IgD-negative memory B cell (primary cell): ENCODE data around the gene ITGBL1. TPM values are rescaled to one million over a fixed set of nuclear protein-coding genes. Genes with fewer than 3 reads are reported as not detected.

ENCODE experiments used
- H3K27ac Mint-ChIP-seq, 3 donors: one replicate each; pipeline ENCODE4 v1.8.0; 2020 to 2022; ENCODE audit warnings: mild to moderate bottlenecking in 3 of 3, mixed read lengths in 3 of 3, moderate library complexity in 1 of 3
- H3K27me3 Mint-ChIP-seq: one replicate; pipeline ENCODE4 v1.8.0; 2021; ENCODE audit warnings: mixed read lengths
- H3K36me3 Mint-ChIP-seq: one replicate; pipeline ENCODE4 v1.8.0; 2020; ENCODE audit warnings: mild to moderate bottlenecking, mixed read lengths
- H3K4me1 Mint-ChIP-seq, 3 donors: one replicate each; pipeline ENCODE4 v1.8.0; 2020 to 2022; ENCODE audit warnings: mixed read lengths in 3 of 3, mild to moderate bottlenecking in 1 of 3
- H3K4me3 Mint-ChIP-seq, 4 donors: one replicate each; pipeline ENCODE4 v1.8.0; 2020 to 2022; ENCODE audit warnings: mild to moderate bottlenecking in 4 of 4, mixed read lengths in 4 of 4, moderate library complexity in 3 of 4
- H3K9me3 Mint-ChIP-seq, 3 donors: one replicate each; pipeline ENCODE4 v1.8.0; 2020 to 2021; ENCODE audit warnings: mixed read lengths in 3 of 3, mild to moderate bottlenecking in 1 of 3
- polyA plus RNA-seq: library from polyadenylated mRNA; unstranded; fragments of 300-500 nt; fragmentation: Illumina TruSeq; gene quantifications from one replicate; pipeline ENCODE4 v1.2.3, GENCODE V29; 2021

ITGBL1 gene
- polyA plus RNA-seq, 1 donor from 2014 or later: not detected

DNA sequence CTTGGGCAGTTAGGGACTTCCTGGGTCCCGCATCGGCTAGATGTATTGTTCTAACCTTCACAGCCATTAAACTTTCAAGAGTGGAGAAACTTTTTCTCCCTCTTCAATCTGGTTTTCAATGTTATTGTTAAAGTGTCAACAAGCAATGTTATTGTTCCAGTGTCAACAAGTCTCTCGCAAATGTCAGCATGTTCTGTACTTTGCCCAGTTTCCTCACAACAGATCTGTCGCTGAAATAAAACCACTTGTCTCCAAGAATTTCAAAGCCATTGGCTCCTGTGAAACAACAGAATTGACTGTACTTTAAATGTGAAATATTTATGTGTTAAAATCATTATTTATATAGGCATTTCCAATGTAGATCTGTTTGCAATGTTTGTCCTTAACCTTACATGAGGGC is 138.0 kb downstream of the ITGBL1 start:
- Mint-ChIP-seq H3K36me3 (no peaks in the 10 kb centered on the region), H3K4me3 (no peak overlapping the region), H3K27me3 (no peaks in the 10 kb centered on the region), H3K4me1 (no peaks in the 10 kb centered on the region), H3K9me3 (peaks cover 0 to 2% (median 2%) of the 10 kb centered on the region in 3 donors), H3K27ac (no peak overlapping the region)

DNA sequence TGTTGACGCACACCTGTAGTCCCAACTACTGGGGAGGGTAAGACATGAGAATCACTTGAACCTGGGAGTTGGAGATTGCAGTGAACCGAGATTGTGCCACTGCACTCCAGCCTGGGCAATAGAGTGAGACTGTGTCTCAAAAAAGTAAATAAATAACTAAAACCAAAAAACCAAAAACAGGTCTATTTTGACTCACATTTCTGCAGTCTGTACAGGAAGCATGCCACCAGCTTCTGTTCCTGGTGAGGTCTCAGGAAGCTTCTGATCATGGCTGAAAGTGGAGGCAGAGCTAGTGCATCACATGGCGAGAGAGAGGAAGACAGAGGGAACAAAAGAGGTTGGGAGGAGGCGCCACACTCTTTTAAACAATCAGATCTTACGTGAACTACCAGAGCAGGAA is 142.5 kb downstream of the ITGBL1 start:
- Mint-ChIP-seq H3K27ac (no peak overlapping the region), H3K4me1 (no peaks in the 10 kb centered on the region), H3K4me3 (no peak overlapping the region), H3K27me3 (no peaks in the 10 kb centered on the region), H3K36me3 (no peaks in the 10 kb centered on the region), H3K9me3 (peaks cover 0 to 2% (median 0%) of the 10 kb centered on the region in 3 donors)

GRCh38 chr13:101596803-101597202 is 144.3 kb downstream of the ITGBL1 start:
- Mint-ChIP-seq H3K4me1 (no peaks in the 10 kb centered on the region), H3K9me3 (peaks cover 0 to 7% (median 0%) of the 10 kb centered on the region in 3 donors), H3K4me3 (no peak overlapping the region), H3K36me3 (no peaks in the 10 kb centered on the region), H3K27ac (no peak overlapping the region), H3K27me3 (no peaks in the 10 kb centered on the region)

DNA sequence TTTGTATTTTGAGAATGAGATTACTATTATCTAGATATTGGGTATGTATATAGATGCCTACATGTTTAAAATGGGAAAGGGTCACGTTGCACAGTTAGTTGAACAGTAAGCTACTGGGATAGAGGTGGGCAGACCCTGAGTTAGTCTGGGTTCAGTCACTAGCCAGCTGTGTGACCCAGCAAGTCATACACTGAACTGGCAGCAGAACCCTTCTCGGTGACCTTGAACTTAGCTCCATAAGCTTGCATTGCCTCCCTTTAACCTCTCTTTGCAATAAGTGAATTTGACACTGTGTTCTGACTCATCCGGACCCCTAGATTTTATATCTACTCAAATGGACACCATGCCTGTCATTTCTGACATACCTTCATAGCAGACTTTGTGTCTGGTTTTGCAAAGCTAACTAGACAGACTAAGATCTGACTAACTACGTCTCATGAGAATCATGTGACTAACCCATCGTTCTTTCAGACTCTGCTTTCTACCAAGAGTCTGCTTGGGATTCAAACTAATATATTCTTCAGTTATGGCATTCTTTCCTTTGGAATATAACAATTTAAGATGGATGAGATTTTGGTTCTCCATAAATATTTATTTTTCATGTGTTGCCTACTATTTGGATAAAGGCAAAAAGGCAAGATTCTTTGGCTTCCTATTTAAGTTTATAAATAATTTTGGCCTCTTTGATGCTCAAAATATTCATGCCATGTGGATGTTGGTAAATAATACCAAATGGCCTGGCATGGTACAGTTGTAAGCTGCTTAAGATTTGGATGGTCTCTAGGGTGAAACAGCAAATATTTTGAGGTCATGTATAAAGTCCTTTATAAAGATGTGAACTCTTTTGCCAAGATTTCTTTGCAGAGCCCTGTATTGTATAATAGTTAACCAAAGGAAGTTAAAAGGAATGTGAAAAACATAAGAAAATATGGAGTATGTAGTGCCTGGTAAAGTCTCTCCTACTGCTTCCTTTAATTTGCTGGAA is 159.3 kb downstream of the ITGBL1 start:
- Mint-ChIP-seq H3K27me3 (peaks cover 8% of the 10 kb centered on the region), H3K4me3 (no peak overlapping the region), H3K9me3 (peaks cover 0 to 4% (median 0%) of the 10 kb centered on the region in 3 donors), H3K4me1 (no peaks in the 10 kb centered on the region), H3K36me3 (no peaks in the 10 kb centered on the region), H3K27ac (no peak overlapping the region)

DNA sequence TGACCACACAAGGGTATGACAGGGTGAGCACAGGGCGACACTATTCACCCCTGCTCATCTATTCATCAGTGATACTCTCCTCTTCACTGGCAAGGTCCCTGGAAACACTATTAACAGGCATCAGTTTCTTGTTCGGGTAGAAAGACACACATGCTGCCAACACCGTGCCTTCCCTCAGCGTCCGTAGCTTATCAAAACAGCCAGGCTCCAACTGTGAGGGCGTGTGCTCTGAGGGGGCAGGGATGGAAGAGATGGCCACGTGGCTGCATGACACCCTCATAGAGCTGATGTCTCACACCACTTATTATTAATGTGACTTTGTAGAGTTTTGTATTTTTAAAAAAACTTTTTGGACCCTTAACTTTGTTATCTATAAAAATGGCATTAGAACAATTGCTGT is 160.3 kb downstream of the ITGBL1 start:
- Mint-ChIP-seq H3K27ac (no peak overlapping the region), H3K4me3 (no peak overlapping the region), H3K36me3 (no peaks in the 10 kb centered on the region), H3K4me1 (no peaks in the 10 kb centered on the region), H3K27me3 (peaks cover 8% of the 10 kb centered on the region), H3K9me3 (peaks cover 0 to 2% (median 0%) of the 10 kb centered on the region in 3 donors)

DNA sequence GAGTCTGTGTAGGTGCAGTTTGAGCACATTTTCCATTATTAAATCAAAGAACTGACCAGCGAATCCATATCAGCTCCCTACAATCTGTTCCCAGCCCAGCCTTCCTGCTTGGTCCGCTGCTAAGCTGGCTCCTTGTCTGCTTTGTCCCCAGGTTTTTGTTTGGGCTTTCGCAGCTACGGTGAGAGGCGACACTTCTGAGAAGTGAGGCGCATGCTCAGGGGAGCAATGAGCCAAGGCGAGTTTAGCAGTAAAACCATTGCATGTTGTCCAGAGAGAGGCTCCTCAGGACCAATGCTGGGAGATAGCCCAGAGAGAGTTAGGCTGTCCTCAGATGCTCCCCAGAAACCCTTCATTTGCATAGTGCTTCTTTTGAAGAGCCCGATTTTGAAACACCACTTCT is 162.0 kb downstream of the ITGBL1 start:
- Mint-ChIP-seq H3K4me3 (no peak overlapping the region), H3K4me1 (no peaks in the 10 kb centered on the region), H3K9me3 (no peaks in the 10 kb centered on the region), H3K27ac (peak overlapping the region in 1 of 3 donors; percentile 0), H3K36me3 (no peaks in the 10 kb centered on the region), H3K27me3 (peaks cover 8% of the 10 kb centered on the region)

GRCh38 chr13:101618440-101619187 is 166.1 kb downstream of the ITGBL1 start:
- Mint-ChIP-seq H3K27me3 (peaks cover 8% of the 10 kb centered on the region), H3K36me3 (peaks cover 3% of the 10 kb centered on the region), H3K27ac (peak overlapping the region in 1 of 3 donors; percentile 2), H3K4me3 (peak overlapping the region in 1 of 4 donors; percentile 26), H3K4me1 (peaks cover 3 to 4% (median 3%) of the 10 kb centered on the region in 3 donors), H3K9me3 (no peaks in the 10 kb centered on the region)

DNA sequence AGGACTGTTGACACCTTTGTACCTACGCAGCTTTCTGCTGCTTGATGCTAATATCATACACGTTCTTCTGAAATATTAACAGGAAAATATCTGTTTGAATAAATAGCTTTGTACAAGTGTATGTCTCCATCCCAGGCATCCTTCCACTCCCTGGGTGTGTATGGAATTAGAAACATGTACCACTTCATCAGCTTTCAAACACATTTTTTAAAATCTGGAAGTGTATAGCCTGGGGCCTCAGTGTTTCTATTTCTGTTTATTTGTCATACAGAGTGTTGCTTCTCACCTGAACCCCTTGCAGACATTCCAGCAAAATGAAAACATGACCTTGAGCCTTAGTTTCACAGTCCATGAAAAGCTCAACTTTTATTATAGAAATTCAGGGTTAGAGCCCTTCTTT is 168.6 kb downstream of the ITGBL1 start:
- H3K27me3 Mint-ChIP-seq: peaks cover under 1% of the 10 kb centered on the region
- peaks cover 3% of the 10 kb centered on the region for H3K36me3 Mint-ChIP-seq
- H3K4me3 Mint-ChIP-seq: no peak overlapping the region
- H3K4me1 Mint-ChIP-seq: peaks cover 7 to 24% (median 24%) of the 10 kb centered on the region in 3 donors
- no peak overlapping the region for H3K27ac Mint-ChIP-seq
- no peaks in the 10 kb centered on the region for H3K9me3 Mint-ChIP-seq

DNA sequence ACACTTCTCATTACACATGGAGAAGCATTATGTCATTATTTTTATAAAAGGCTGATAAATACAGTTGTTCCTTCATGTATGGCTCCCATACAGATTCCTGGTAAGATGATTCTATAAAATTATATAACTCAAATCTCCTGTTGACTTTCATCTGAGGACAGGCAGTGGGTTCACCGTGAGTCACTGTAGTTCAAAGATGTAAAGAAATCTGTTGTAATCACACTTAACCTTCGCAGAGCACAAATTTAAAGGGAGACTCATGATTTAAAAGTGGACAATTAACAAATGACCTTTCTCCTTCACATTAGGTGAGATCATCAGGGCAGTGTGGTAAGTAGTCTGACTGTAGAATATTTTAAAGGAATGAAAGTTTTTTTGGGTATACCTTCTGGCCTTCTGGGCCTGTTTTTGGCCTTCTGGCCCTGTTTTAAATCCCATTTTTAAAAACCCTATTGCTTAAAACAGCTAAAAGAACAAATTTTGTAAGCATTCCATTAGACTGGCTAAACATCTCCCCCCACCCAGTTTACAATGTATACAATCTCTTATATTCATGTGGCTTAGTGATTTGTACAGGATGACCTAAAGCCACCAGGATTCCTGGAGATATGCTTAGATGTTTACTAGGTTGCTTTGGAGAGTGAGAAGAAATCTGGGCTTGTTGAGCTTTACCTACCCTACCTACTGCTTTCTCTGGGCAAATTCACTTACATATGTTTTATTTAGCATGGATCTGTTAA is 171.2 kb downstream of the ITGBL1 start:
- Mint-ChIP-seq H3K27me3 (no peaks in the 10 kb centered on the region), H3K4me3 (peak overlapping the region; percentile 66 to 89 (median 78)), H3K27ac (peak overlapping the region; percentile 76 to 92 (median 90)), H3K4me1 (peaks cover 18 to 36% (median 31%) of the 10 kb centered on the region in 3 donors), H3K36me3 (peaks cover 3% of the 10 kb centered on the region), H3K9me3 (no peaks in the 10 kb centered on the region)

- Mint-ChIP-seq H3K27ac (peak overlapping the region; percentile 76 to 92 (median 90)), H3K36me3 (peaks cover 3% of the 10 kb centered on the region), H3K4me1 (peaks cover 18 to 36% (median 31%) of the 10 kb centered on the region in 3 donors), H3K9me3 (no peaks in the 10 kb centered on the region), H3K27me3 (no peaks in the 10 kb centered on the region), H3K4me3 (peak overlapping the region; percentile 66 to 89 (median 78))
Measured at GRCh38 chr13:101624210-101624922, 171.9 kb downstream of the ITGBL1 start.

DNA sequence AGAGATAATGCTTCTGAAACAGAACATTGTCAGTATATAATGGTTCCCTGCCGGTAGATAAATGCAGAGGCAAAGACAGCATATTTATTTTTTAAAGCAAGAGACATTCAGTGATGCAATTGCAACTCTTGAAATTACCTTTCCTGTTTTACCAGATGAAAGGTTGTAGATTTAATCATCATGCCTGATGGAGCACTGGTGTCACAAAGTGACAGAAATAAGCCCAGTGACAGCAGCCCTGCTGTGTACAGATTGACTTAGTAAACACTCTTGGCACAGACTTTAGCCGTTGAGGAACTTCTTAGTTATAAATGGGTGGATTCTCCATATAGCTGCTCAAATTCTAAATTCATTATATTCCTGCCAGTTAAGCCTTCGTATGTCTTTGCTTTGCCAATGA is 172.5 kb downstream of the ITGBL1 start:
- no peaks in the 10 kb centered on the region for H3K9me3 Mint-ChIP-seq
- peak overlapping the region in 2 of 4 donors; percentile 71 to 85 for H3K4me3 Mint-ChIP-seq
- H3K27ac Mint-ChIP-seq: peak overlapping the region; percentile 76 to 92 (median 90)
- H3K36me3 Mint-ChIP-seq: peaks cover 3% of the 10 kb centered on the region
- peaks cover 18 to 36% (median 31%) of the 10 kb centered on the region in 3 donors for H3K4me1 Mint-ChIP-seq
- no peaks in the 10 kb centered on the region for H3K27me3 Mint-ChIP-seq

GRCh38 chr13:101626925-101627555 is 174.6 kb downstream of the ITGBL1 start:
- H3K36me3 Mint-ChIP-seq: no peaks in the 10 kb centered on the region
- no peaks in the 10 kb centered on the region for H3K9me3 Mint-ChIP-seq
- H3K4me3 Mint-ChIP-seq: peak overlapping the region; percentile 50 to 88 (median 80)
- peaks cover 18 to 36% (median 31%) of the 10 kb centered on the region in 3 donors for H3K4me1 Mint-ChIP-seq
- no peaks in the 10 kb centered on the region for H3K27me3 Mint-ChIP-seq
- peak overlapping the region; percentile 46 to 83 (median 59) for H3K27ac Mint-ChIP-seq

GRCh38 chr13:101627556-101627943 is 175.1 kb downstream of the ITGBL1 start:
- Mint-ChIP-seq H3K27ac (peak overlapping the region; percentile 46 to 83 (median 59)), H3K4me3 (peak overlapping the region; percentile 50 to 88 (median 80)), H3K9me3 (no peaks in the 10 kb centered on the region), H3K36me3 (no peaks in the 10 kb centered on the region), H3K27me3 (no peaks in the 10 kb centered on the region), H3K4me1 (peaks cover 18 to 36% (median 31%) of the 10 kb centered on the region in 3 donors)
